Chondrocyte (in vitro differentiated cells): ENCODE measurements around the gene POMGNT2. TPM values are rescaled to one million over a fixed set of nuclear protein-coding genes. Genes with fewer than 3 reads are reported as not detected.

ENCODE experiments used
- DNase-seq: peaks from one replicate; pipeline ENCODE4 v3.0.0; 2021; ENCODE audit warnings: mixed read lengths, low spot score
- H3K27ac Mint-ChIP-seq: one replicate; pipeline ENCODE4 v1.8.0; 2021; ENCODE audit warnings: mild to moderate bottlenecking, moderate library complexity, mixed read lengths; ENCODE audit not compliant: unreplicated experiment
- H3K27me3 Mint-ChIP-seq: 2 replicates; pipeline ENCODE4 v1.8.0; 2021; ENCODE audit warnings: low read depth, mixed read lengths
- H3K36me3 Mint-ChIP-seq: 2 replicates; pipeline ENCODE4 v1.8.0; 2021; ENCODE audit warnings: low read depth, mixed read lengths
- H3K4me1 Mint-ChIP-seq: 2 replicates; pipeline ENCODE4 v1.8.0; 2021; ENCODE audit warnings: low read depth, mild to moderate bottlenecking, mixed read lengths
- H3K4me3 Mint-ChIP-seq: one replicate; pipeline ENCODE4 v1.8.0; 2021; ENCODE audit warnings: mild to moderate bottlenecking, moderate library complexity, mixed read lengths; ENCODE audit not compliant: unreplicated experiment
- H3K9me3 Mint-ChIP-seq: 2 replicates; pipeline ENCODE4 v1.8.0; 2021; ENCODE audit warnings: low read depth, mixed read lengths
- CTCF ChIP-seq: fragments of 200-600 bp; sonication (generic); IDR thresholded peaks from 2 replicates; pipeline ENCODE4 v1.5.0; 2021; ENCODE audit warnings: antibody characterized with exemption, mild to moderate bottlenecking, moderate library complexity
- total RNA-seq: library from RNA; stranded (reverse); gene quantifications from 3 replicates; pipeline ENCODE4 v1.2.1, GENCODE V29; 2021

The POMGNT2 gene
- total RNA-seq, 1 donor from 2014 or later: 14.3 TPM

- Mint-ChIP-seq H3K36me3 (no peaks in the 10 kb centered on the region), H3K4me1 (peaks cover 11% of the 10 kb centered on the region), H3K9me3 (no peaks in the 10 kb centered on the region), H3K27me3 (no peaks in the 10 kb centered on the region), H3K4me3 (no peak overlapping the region), H3K27ac (no peak overlapping the region)
- no peak for DNase-seq
- no peak for TF ChIP-seq CTCF
Observed at GRCh38 chr3:43102773-43103480, 3.0 kb downstream of the POMGNT2 start.

- H3K27me3 Mint-ChIP-seq: no peaks in the 10 kb centered on the region
- H3K4me1 Mint-ChIP-seq: no peaks in the 10 kb centered on the region
- no peak overlapping the region for H3K4me3 Mint-ChIP-seq
- H3K27ac Mint-ChIP-seq: no peak overlapping the region
- DNase-seq: no peak
- no peak for TF ChIP-seq CTCF
- no peaks in the 10 kb centered on the region for H3K36me3 Mint-ChIP-seq
- H3K9me3 Mint-ChIP-seq: no peaks in the 10 kb centered on the region
Observed at GRCh38 chr3:43098761-43099160, 7.1 kb downstream of the POMGNT2 start.

GRCh38 chr3:43097400-43098080, 8.3 kb downstream of the POMGNT2 start:
- no peak overlapping the region for H3K4me3 Mint-ChIP-seq
- H3K27me3 Mint-ChIP-seq: no peaks in the 10 kb centered on the region
- H3K4me1 Mint-ChIP-seq: no peaks in the 10 kb centered on the region
- no peak for DNase-seq
- TF ChIP-seq CTCF: no peak
- H3K36me3 Mint-ChIP-seq: no peaks in the 10 kb centered on the region
- H3K27ac Mint-ChIP-seq: no peak overlapping the region
- no peaks in the 10 kb centered on the region for H3K9me3 Mint-ChIP-seq

- no peak for TF ChIP-seq CTCF
- H3K27ac Mint-ChIP-seq: no peak overlapping the region
- no peaks in the 10 kb centered on the region for H3K9me3 Mint-ChIP-seq
- no peak overlapping the region for H3K4me3 Mint-ChIP-seq
- no peak for DNase-seq
- H3K36me3 Mint-ChIP-seq: no peaks in the 10 kb centered on the region
- H3K4me1 Mint-ChIP-seq: no peaks in the 10 kb centered on the region
- no peaks in the 10 kb centered on the region for H3K27me3 Mint-ChIP-seq
Observed at GRCh38 chr3:43096761-43097160, 9.1 kb downstream of the POMGNT2 start.

GRCh38 chr3:43095370-43095769, 10.5 kb downstream of the POMGNT2 start:
- Mint-ChIP-seq H3K36me3 (no peaks in the 10 kb centered on the region), H3K27me3 (no peaks in the 10 kb centered on the region)
- DNase-seq: no peak

More at GRCh38 chr3:43095370-43095769, 10.5 kb downstream of the POMGNT2 start:
- no peak for TF ChIP-seq CTCF
- no peaks in the 10 kb centered on the region for H3K4me1 Mint-ChIP-seq
- no peak overlapping the region for H3K27ac Mint-ChIP-seq
- no peaks in the 10 kb centered on the region for H3K9me3 Mint-ChIP-seq
- no peak overlapping the region for H3K4me3 Mint-ChIP-seq
